ENCODE data around the gene USP35.

USP35 gene

DNA sequence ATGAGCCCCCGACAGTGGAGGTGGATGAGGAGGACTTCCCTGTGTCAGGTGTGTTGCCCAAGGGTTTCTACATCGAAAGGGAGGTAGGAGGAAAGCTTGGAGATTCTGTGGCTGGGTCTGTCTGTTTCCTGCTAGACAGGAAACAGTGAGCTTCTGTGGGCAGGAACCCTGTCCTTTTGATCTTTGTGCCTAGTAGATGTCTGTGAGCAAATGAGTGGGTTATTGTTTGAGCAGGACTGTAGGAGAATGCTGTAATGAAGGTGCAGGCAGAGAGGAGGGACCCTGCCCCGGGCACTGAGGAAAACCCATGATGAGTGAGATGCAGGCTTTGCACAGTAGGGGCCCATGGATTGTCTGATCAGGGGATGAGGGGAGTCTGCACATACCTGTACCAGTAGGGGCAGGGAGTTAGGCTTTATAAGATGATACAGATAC lies 14.0 kb downstream of the USP35 start:
- no peak overlapping the region for H3K4ac ChIP-seq (ENCODE audit: low read depth, low read length)
- H2BK5ac ChIP-seq (ENCODE audit: low read length), result no peak overlapping the region
- no peak overlapping the region for H3K4me3 ChIP-seq (ENCODE audit: low read length)
- H2BK15ac ChIP-seq (replicated peaks; ENCODE audit: low read depth), result no peak overlapping the region
- DNase-seq, result no peak
- H3K56ac ChIP-seq (ENCODE audit: low read length), result no peak overlapping the region
- no peak overlapping the region for H3K18ac ChIP-seq (ENCODE audit: low read length)
- H2BK120ac ChIP-seq (ENCODE audit: low read depth, low read length), result no peak overlapping the region
- no peak overlapping the region for H3K23ac ChIP-seq (ENCODE audit: low read length)
- no peaks in the 10 kb centered on the region for H3K36me3 ChIP-seq (ENCODE audit: control insufficient read depth, insufficient read depth, low read length)
- no peak overlapping the region for H3K9ac ChIP-seq (ENCODE audit: low read length)
- no peaks in the 10 kb centered on the region for H3K79me1 ChIP-seq (ENCODE audit: low read length)
- no peaks in the 10 kb centered on the region for H3K27me3 ChIP-seq (ENCODE audit: insufficient read depth, low read length, poor library complexity)
- no peak overlapping the region for H3K4me2 ChIP-seq (ENCODE audit: low read length)
- H4K8ac ChIP-seq (ENCODE audit: low read depth, low read length), result no peak overlapping the region
- no peaks in the 10 kb centered on the region for H3K4me1 ChIP-seq (ENCODE audit: control insufficient read depth, low read depth, low read length)
- WGBS (ENCODE audit: extremely low coverage, insufficient coverage, low lambda C conversion rate), result no CpG with 5 or more reads among the region's 3 CpGs
- no peak overlapping the region for H4K5ac ChIP-seq (ENCODE audit: low read length)
- H3K79me2 ChIP-seq (ENCODE audit: control insufficient read depth, insufficient read depth, low read length), result no peaks in the 10 kb centered on the region
- H2AK5ac ChIP-seq (ENCODE audit: low read length), result no peak overlapping the region
- no peak overlapping the region for H3K27ac ChIP-seq (ENCODE audit: low read depth, low read length)

DNA sequence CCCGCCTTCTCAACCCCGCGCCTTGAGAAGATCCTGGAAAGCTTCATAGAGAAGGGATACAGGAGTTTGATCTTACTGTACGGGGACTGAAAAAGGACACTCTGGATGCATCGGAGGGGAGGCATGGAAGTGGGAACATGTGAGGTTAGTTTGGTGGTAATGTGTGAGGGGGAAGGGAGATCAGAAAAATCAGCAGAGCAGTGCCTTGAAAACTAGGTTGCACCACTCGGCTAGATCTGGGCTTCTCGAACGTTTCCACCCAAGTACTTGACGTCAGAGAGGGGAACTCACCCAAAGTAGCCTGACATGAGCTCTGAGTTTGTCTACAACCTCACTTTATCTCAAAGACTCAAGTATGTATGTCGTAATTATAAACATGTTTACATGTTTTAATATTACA lies 14.5 kb downstream of the USP35 start:
- no peak overlapping the region for H3K56ac ChIP-seq (ENCODE audit: low read length)
- no peak overlapping the region for H2BK5ac ChIP-seq (ENCODE audit: low read length)
- H3K79me1 ChIP-seq (ENCODE audit: low read length), result no peaks in the 10 kb centered on the region
- no peak overlapping the region for H4K5ac ChIP-seq (ENCODE audit: low read length)
- H3K4me1 ChIP-seq (ENCODE audit: control insufficient read depth, low read depth, low read length), result peaks cover 1% of the 10 kb centered on the region
- no peak overlapping the region for H2BK120ac ChIP-seq (ENCODE audit: low read depth, low read length)
- H4K8ac ChIP-seq (ENCODE audit: low read depth, low read length), result no peak overlapping the region
- no peaks in the 10 kb centered on the region for H3K27me3 ChIP-seq (ENCODE audit: insufficient read depth, low read length, poor library complexity)
- no peak overlapping the region for H2BK15ac ChIP-seq (replicated peaks; ENCODE audit: low read depth)
- H3K9ac ChIP-seq (ENCODE audit: low read length), result no peak overlapping the region
- H3K4me2 ChIP-seq (ENCODE audit: low read length), result no peak overlapping the region
- H3K27ac ChIP-seq (ENCODE audit: low read depth, low read length), result no peak overlapping the region
- no peak for DNase-seq
- no peak overlapping the region for H3K18ac ChIP-seq (ENCODE audit: low read length)
- no peak overlapping the region for H3K4me3 ChIP-seq (ENCODE audit: low read length)
- no peak overlapping the region for H2AK5ac ChIP-seq (ENCODE audit: low read length)
- WGBS (ENCODE audit: extremely low coverage, insufficient coverage, low lambda C conversion rate), result no CpG with 5 or more reads among the region's 10 CpGs
- H3K79me2 ChIP-seq (ENCODE audit: control insufficient read depth, insufficient read depth, low read length), result no peaks in the 10 kb centered on the region
- no peak overlapping the region for H3K23ac ChIP-seq (ENCODE audit: low read length)
- no peaks in the 10 kb centered on the region for H3K36me3 ChIP-seq (ENCODE audit: control insufficient read depth, insufficient read depth, low read length)
- no peak overlapping the region for H3K4ac ChIP-seq (ENCODE audit: low read depth, low read length)

DNA sequence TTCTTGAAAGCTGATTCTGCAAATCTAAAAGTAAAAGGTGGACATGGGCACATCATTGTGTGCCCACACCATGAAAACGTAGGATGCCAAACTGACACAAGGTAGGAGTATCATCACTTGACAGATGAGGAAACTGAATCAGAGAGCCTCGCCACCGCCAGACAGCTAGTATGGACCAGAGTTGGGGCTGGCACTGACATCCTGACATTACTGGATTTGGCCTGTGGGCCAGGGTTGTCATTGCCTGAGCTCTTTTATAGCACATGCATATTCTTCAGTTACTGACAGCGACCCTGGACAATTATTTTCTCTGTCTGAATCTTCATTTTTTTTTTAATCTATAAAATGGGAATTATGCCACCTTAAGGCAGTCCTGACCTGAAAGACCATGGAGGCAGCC lies 16.5 kb downstream of the USP35 start:
- Histone ChIP-seq H3K4me1 (ENCODE audit: control insufficient read depth, low read depth, low read length) (peaks cover 1% of the 10 kb centered on the region), H3K79me2 (ENCODE audit: control insufficient read depth, insufficient read depth, low read length) (no peaks in the 10 kb centered on the region), H3K36me3 (ENCODE audit: control insufficient read depth, insufficient read depth, low read length) (no peaks in the 10 kb centered on the region), H2AK5ac (ENCODE audit: low read length) (no peak overlapping the region), H3K9ac (ENCODE audit: low read length) (no peak overlapping the region), H2BK15ac (replicated peaks; ENCODE audit: low read depth) (no peak overlapping the region), H3K23ac (ENCODE audit: low read length) (no peak overlapping the region), H4K5ac (ENCODE audit: low read length) (no peak overlapping the region), H3K79me1 (ENCODE audit: low read length) (no peaks in the 10 kb centered on the region), H3K4me3 (ENCODE audit: low read length) (no peak overlapping the region), H3K56ac (ENCODE audit: low read length) (no peak overlapping the region), H3K27ac (ENCODE audit: low read depth, low read length) (no peak overlapping the region), H4K8ac (ENCODE audit: low read depth, low read length) (no peak overlapping the region), H2BK5ac (ENCODE audit: low read length) (no peak overlapping the region), H3K4ac (ENCODE audit: low read depth, low read length) (no peak overlapping the region), H2BK120ac (ENCODE audit: low read depth, low read length) (no peak overlapping the region), H3K27me3 (ENCODE audit: insufficient read depth, low read length, poor library complexity) (no peaks in the 10 kb centered on the region), H3K18ac (ENCODE audit: low read length) (no peak overlapping the region), H3K4me2 (ENCODE audit: low read length) (no peak overlapping the region)
- no CpG with 5 or more reads among the region's 4 CpGs for WGBS (ENCODE audit: extremely low coverage, insufficient coverage, low lambda C conversion rate)
- DNase-seq, result no peak

DNA sequence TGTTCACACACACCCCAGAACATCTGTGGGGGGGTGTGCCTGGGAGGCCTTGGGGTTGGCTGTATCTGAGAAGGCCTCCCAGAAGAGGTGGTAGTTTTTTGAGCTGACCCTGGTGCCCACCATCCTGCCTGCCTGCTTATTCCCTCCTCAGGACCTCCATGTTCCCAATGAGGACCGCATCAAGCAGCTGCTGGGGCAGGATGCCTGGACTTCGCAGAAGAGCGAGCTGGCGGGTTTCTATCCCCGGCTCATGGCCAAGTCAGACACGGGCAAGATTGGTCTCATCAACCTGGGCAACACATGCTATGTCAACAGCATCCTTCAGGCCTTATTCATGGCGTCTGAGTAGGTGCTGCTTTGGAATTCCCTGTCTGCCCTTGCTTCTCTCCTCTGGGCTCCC lies 17.0 kb downstream of the USP35 start:
- H2AK5ac ChIP-seq (ENCODE audit: low read length), result no peak overlapping the region
- H3K18ac ChIP-seq (ENCODE audit: low read length), result no peak overlapping the region
- H4K5ac ChIP-seq (ENCODE audit: low read length), result no peak overlapping the region
- no peak overlapping the region for H2BK120ac ChIP-seq (ENCODE audit: low read depth, low read length)
- no peak overlapping the region for H4K8ac ChIP-seq (ENCODE audit: low read depth, low read length)
- H2BK15ac ChIP-seq (replicated peaks; ENCODE audit: low read depth), result no peak overlapping the region
- H3K56ac ChIP-seq (ENCODE audit: low read length), result no peak overlapping the region
- H3K79me1 ChIP-seq (ENCODE audit: low read length), result no peaks in the 10 kb centered on the region
- H3K79me2 ChIP-seq (ENCODE audit: control insufficient read depth, insufficient read depth, low read length), result no peaks in the 10 kb centered on the region
- no peak for DNase-seq
- H3K4me2 ChIP-seq (ENCODE audit: low read length), result no peak overlapping the region
- H2BK5ac ChIP-seq (ENCODE audit: low read length), result no peak overlapping the region
- no CpG with 5 or more reads among the region's 7 CpGs for WGBS (ENCODE audit: extremely low coverage, insufficient coverage, low lambda C conversion rate)
- no peaks in the 10 kb centered on the region for H3K36me3 ChIP-seq (ENCODE audit: control insufficient read depth, insufficient read depth, low read length)
- H3K27ac ChIP-seq (ENCODE audit: low read depth, low read length), result no peak overlapping the region
- H3K9ac ChIP-seq (ENCODE audit: low read length), result no peak overlapping the region
- no peak overlapping the region for H3K4me3 ChIP-seq (ENCODE audit: low read length)
- H3K4me1 ChIP-seq (ENCODE audit: control insufficient read depth, low read depth, low read length), result peaks cover 1% of the 10 kb centered on the region
- no peaks in the 10 kb centered on the region for H3K27me3 ChIP-seq (ENCODE audit: insufficient read depth, low read length, poor library complexity)
- no peak overlapping the region for H3K4ac ChIP-seq (ENCODE audit: low read depth, low read length)
- H3K23ac ChIP-seq (ENCODE audit: low read length), result no peak overlapping the region

DNA sequence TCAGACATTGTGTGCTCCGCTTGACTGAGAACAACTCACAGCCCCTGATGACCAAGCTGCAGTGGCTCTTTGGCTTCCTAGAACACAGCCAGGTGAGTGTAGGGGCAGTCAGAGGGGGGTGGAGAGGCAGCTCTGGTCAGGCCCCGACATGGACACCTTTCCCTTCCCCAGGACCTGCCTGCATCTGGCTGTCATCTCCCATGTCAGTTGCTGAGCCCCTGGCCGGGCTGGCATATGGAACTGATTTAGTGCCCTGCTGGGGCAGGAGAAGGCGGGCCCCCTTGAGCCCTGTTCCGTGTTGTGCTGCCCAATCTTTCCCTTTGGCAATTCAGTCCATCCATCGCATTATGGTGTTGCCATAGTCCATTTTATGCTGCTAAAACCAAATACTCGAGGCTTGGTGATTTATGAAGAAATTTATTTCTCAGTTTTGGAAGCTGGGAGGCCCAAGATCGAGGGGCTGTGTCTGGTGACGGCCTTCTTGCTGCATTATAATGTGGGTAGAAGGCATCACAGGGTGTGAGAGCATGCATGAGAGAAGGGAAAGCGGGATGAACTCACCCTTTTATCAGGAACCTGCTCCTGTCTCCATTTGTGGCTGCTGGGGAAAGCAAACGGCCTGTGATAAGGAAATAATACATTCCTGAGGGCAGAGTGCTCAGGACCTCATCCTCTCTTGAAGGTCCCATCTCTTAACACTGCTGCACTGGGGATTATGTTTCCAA lies 19.0 kb downstream of the USP35 start:
- H3K27ac ChIP-seq (ENCODE audit: low read depth, low read length), result no peak overlapping the region
- no peak overlapping the region for H2AK5ac ChIP-seq (ENCODE audit: low read length)
- no peaks in the 10 kb centered on the region for H3K79me1 ChIP-seq (ENCODE audit: low read length)
- no peak overlapping the region for H3K4ac ChIP-seq (ENCODE audit: low read depth, low read length)
- no peak overlapping the region for H3K4me2 ChIP-seq (ENCODE audit: low read length)
- H3K9ac ChIP-seq (ENCODE audit: low read length), result no peak overlapping the region
- no peak overlapping the region for H2BK5ac ChIP-seq (ENCODE audit: low read length)
- no CpG with 5 or more reads among the region's 11 CpGs for WGBS (ENCODE audit: extremely low coverage, insufficient coverage, low lambda C conversion rate)
- H3K27me3 ChIP-seq (ENCODE audit: insufficient read depth, low read length, poor library complexity), result no peaks in the 10 kb centered on the region
- no peaks in the 10 kb centered on the region for H3K36me3 ChIP-seq (ENCODE audit: control insufficient read depth, insufficient read depth, low read length)
- H3K79me2 ChIP-seq (ENCODE audit: control insufficient read depth, insufficient read depth, low read length), result no peaks in the 10 kb centered on the region
- no peak overlapping the region for H2BK15ac ChIP-seq (replicated peaks; ENCODE audit: low read depth)
- H3K23ac ChIP-seq (ENCODE audit: low read length), result no peak overlapping the region
- H3K56ac ChIP-seq (ENCODE audit: low read length), result no peak overlapping the region
- H4K8ac ChIP-seq (ENCODE audit: low read depth, low read length), result no peak overlapping the region
- H3K18ac ChIP-seq (ENCODE audit: low read length), result no peak overlapping the region
- peak; percentile 70 for DNase-seq
- H4K5ac ChIP-seq (ENCODE audit: low read length), result no peak overlapping the region
- H3K4me1 ChIP-seq (ENCODE audit: control insufficient read depth, low read depth, low read length), result peaks cover 1% of the 10 kb centered on the region
- H3K4me3 ChIP-seq (ENCODE audit: low read length), result no peak overlapping the region
- H2BK120ac ChIP-seq (ENCODE audit: low read depth, low read length), result no peak overlapping the region

All from mesendoderm (in vitro differentiated cells).